Endothelial cell of umbilical vein (primary cell): ENCODE measurements around the gene B9D2. TPM values are rescaled to one million over a fixed set of nuclear protein-coding genes. Genes with fewer than 3 reads are reported as not detected.

ENCODE experiments used
- BruUV-seq: library from RNA; stranded (reverse); fragments of 400-500 nt; replicated peaks from 2 replicates; lab custom pipeline; 2021; lab: Mats Ljungman, UMichigan
- CTCF ChIA-PET: fragments of 300-600, 350-600 bp; sonication (Branson Sonifier 250); formaldehyde crosslinking; loops from one replicate; lab custom pipeline; 2021; ENCODE audit warnings: antibody characterized with exemption, inconsistent platforms; lab: Charles Lee
- POLR2A ChIA-PET: fragments of 300-600, 350-600 bp; sonication (Branson Sonifier 250); formaldehyde crosslinking; loops from one replicate; lab custom pipeline; 2021; ENCODE audit warnings: antibody characterized with exemption, inconsistent platforms; lab: Charles Lee
- DNase-seq: peaks from one replicate; pipeline ENCODE4 v3.0.0-alpha.2; 2011; ENCODE audit warnings: low read depth, low spot score
- FAIRE-seq: peaks from 2 replicates; lab custom pipeline; 2011; peaks lifted over from hg19 to GRCh38; lab: Jason Lieb, UNC
- H2AFZ ChIP-seq: 2 replicates; pipeline ENCODE4 v1.6.0; 2012; ENCODE audit warnings: low read depth, low read length, control low read depth, inconsistent platforms
- H3K27ac ChIP-seq: 2 replicates; pipeline ENCODE4 v1.5.1; 2011; ENCODE audit warnings: low read depth, mild to moderate bottlenecking, control low read depth, low read length, moderate library complexity; ENCODE audit not compliant: insufficient read depth
- H3K27me3 ChIP-seq, 2 experiments: 2 replicates each; pipeline versions ENCODE4 v1.6.0 to v1.6.1; 2011; ENCODE audit warnings: low read length in 2 of 2, mixed read lengths in 1 of 2; ENCODE audit not compliant: control insufficient read depth in 2 of 2, insufficient read depth in 2 of 2
- H3K36me3 ChIP-seq, 2 experiments: 2 replicates in 1 of 2; 3 replicates in 1 of 2; pipeline ENCODE4 v1.5.1; 2011; ENCODE audit warnings: low read length in 2 of 2, mild to moderate bottlenecking in 1 of 2, moderate library complexity in 1 of 2; ENCODE audit not compliant: control insufficient read depth in 2 of 2, insufficient read depth in 2 of 2; ENCODE audit errors: extremely low read depth in 1 of 2
- H3K4me1 ChIP-seq: 3 replicates; pipeline ENCODE4 v1.5.1; 2011; ENCODE audit warnings: mild to moderate bottlenecking, low read length; ENCODE audit not compliant: control insufficient read depth, insufficient read depth; ENCODE audit errors: extremely low read depth
- H3K4me2 ChIP-seq: 2 replicates; pipeline ENCODE4 v1.6.1; 2011; ENCODE audit warnings: low read length, control low read depth, mixed read lengths; ENCODE audit not compliant: insufficient read depth
- H3K4me3 ChIP-seq, 3 experiments: fragments of 200-600 bp in 1 of 3; sonication (generic), shearing (Covaris generic) in 1 of 3; replicated peaks in 1 of 3; 2 replicates each; pipeline ENCODE4 v1.5.1; 2011 to 2016; ENCODE audit warnings: control low read depth in 3 of 3, low read length in 3 of 3, mild to moderate bottlenecking in 2 of 3, inconsistent platforms in 1 of 3, low read depth in 1 of 3, moderate library complexity in 1 of 3; ENCODE audit not compliant: insufficient read depth in 1 of 3
- H3K79me2 ChIP-seq: 2 replicates; pipeline ENCODE4 v1.6.0; 2012; ENCODE audit warnings: low read length, inconsistent platforms; ENCODE audit not compliant: control insufficient read depth, insufficient read depth
- H3K9ac ChIP-seq: replicated peaks from 2 replicates; pipeline ENCODE3; 2011; ENCODE audit warnings: low read length, control low read depth; ENCODE audit not compliant: insufficient read depth; ENCODE audit errors: extremely low read depth
- H3K9me1 ChIP-seq: replicated peaks from 3 replicates; pipeline ENCODE4 v1.6.0; 2011; ENCODE audit warnings: mild to moderate bottlenecking, low read length; ENCODE audit not compliant: control insufficient read depth, insufficient read depth; ENCODE audit errors: extremely low read depth
- H3K9me3 ChIP-seq: replicated peaks from 2 replicates; pipeline ENCODE4 v1.5.1; 2012; ENCODE audit warnings: low read length, inconsistent platforms; ENCODE audit not compliant: control insufficient read depth, insufficient read depth
- H4K20me1 ChIP-seq: replicated peaks from 2 replicates; pipeline ENCODE3; 2011; ENCODE audit warnings: mild to moderate bottlenecking, low read length; ENCODE audit not compliant: control insufficient read depth, insufficient read depth; ENCODE audit errors: extremely low read depth
- CTCF ChIP-seq, 2 donors: IDR thresholded peaks; 1 replicate in 1 of 2; 2 replicates in 1 of 2; pipeline ENCODE4 v1.5.1; 2011; ENCODE audit warnings: low read length in 2 of 2, mild to moderate bottlenecking in 2 of 2, moderate library complexity in 2 of 2, control low read depth in 1 of 2, inconsistent platforms in 1 of 2, low read depth in 1 of 2; ENCODE audit not compliant: insufficient read depth in 1 of 2; ENCODE audit errors: extremely low read depth in 1 of 2
- EZH2 ChIP-seq: IDR thresholded peaks from 2 replicates; pipeline ENCODE4 v1.6.1; 2012; ENCODE audit warnings: borderline replicate concordance, low read depth, mild to moderate bottlenecking, moderate library complexity, low read length, inconsistent platforms; ENCODE audit not compliant: severe bottlenecking
- FOS ChIP-seq: IDR thresholded peaks from 2 replicates; pipeline ENCODE4 v1.6.1; 2011; ENCODE audit warnings: mild to moderate bottlenecking, low read length, moderate library complexity, borderline replicate concordance; ENCODE audit not compliant: insufficient read depth
- GATA2 ChIP-seq: IDR thresholded peaks from 2 replicates; pipeline ENCODE4 v1.7.0; 2011; ENCODE audit warnings: low read depth, mild to moderate bottlenecking, moderate library complexity, mixed read lengths, low read length; ENCODE audit not compliant: insufficient read length, insufficient read depth
- JUN ChIP-seq: IDR thresholded peaks from 2 replicates; pipeline ENCODE4 v1.6.1; 2011; ENCODE audit warnings: borderline replicate concordance, low read depth; ENCODE audit not compliant: insufficient read length, insufficient read depth
- MYC ChIP-seq: IDR thresholded peaks from one replicate; pipeline ENCODE4 v1.6.1; 2011; ENCODE audit warnings: mild to moderate bottlenecking, low read depth, low read length
- POLR2A ChIP-seq: IDR thresholded peaks from 2 replicates; pipeline ENCODE4 v1.6.1; 2012; ENCODE audit warnings: low read depth, mild to moderate bottlenecking, control low read depth, low read length
- POLR2AphosphoS5 ChIP-seq: IDR thresholded peaks from 2 replicates; pipeline ENCODE4 v1.6.1; 2012; ENCODE audit warnings: low read depth, mild to moderate bottlenecking, control low read depth, low read length, moderate library complexity; ENCODE audit not compliant: insufficient read depth
- dilution Hi-C: fragments of 300-500 bp; cut with MboI; formaldehyde crosslinking; loops from one replicate; pipeline ENCODE4 v1.15.0; 2019; ENCODE audit warnings: low sequenced_read_pairs; ENCODE audit not compliant: extremely low pct_ligation_motif_present
- intact Hi-C: fragments of 100-400 bp; cut with micrococcal nuclease; formaldehyde crosslinking; loops from one replicate; pipeline ENCODE4 v1.10.0; 2022
- polyA plus RNA-seq, 4 experiments: library from polyadenylated mRNA; depleted of rRNA in 3 of 4; stranded (reverse) in 3 of 4; unstranded in 1 of 4; fragments of >200 nt; gene quantifications; 2 replicates each; pipeline versions ENCODE4 v1.2.1 to v1.2.3, GENCODE V29; 2011 to 2012; ENCODE audit warnings: missing spikeins in 1 of 4
- total RNA-seq: library from RNA; stranded (reverse); gene quantifications from 2 replicates; pipeline ENCODE4 v1.2.3, GENCODE V29; 2021
- TF ChIP-seq, protein P1 (sequence below): IDR thresholded peaks from 2 replicates; pipeline ENCODE4 v1.6.1; 2011; ENCODE audit not compliant: insufficient read depth, insufficient read length

Gene B9D2
- total and polyA plus RNA-seq, 2 donors (not counting 3 experiments of a cell fraction or from before 2014, with no cell fraction given): 12.2 to 23.9 TPM

DNA sequence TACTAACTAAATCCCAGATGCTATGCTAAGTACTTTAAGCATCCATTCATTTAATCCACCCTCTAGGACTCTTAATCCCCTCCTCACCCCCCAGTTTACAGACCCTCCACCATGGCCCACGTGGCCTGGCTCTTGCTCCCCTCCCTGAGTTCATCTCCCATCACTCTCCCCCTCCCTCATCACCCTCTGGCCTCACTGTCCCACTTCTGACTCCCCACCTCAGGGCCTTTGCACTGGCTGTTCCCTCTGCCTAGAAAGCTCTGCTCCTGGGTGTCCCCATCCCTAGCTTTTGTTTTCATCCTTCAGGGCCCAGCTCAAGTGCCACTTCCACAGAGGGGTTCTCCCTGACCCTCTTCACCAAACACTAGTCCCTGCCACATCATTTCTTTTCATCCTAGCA, 4.2 kb downstream of the B9D2 start:
- ChIA-PET CTCF (no interaction called here), POLR2A (no interaction called here)
- intact Hi-C loops (no loop called here), dilution Hi-C loops (no loop called here)
- H3K27ac ChIP-seq: no peak overlapping the region
- H3K27me3 ChIP-seq: no peaks in the 10 kb centered on the region
- TF ChIP-seq JUN: no peak
- TF ChIP-seq, protein P1, sequence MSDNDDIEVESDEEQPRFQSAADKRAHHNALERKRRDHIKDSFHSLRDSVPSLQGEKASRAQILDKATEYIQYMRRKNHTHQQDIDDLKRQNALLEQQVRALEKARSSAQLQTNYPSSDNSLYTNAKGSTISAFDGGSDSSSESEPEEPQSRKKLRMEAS: no peak
- TF ChIP-seq POLR2AphosphoS5: no peak
- TF ChIP-seq GATA2: no peak
- TF ChIP-seq FOS: no peak
- no peak for TF ChIP-seq MYC
- H3K4me1 ChIP-seq: peaks cover 4% of the 10 kb centered on the region
- H3K79me2 ChIP-seq: peaks cover 5% of the 10 kb centered on the region
- H3K4me2 ChIP-seq: no peak overlapping the region
- H3K4me3 ChIP-seq: no peak overlapping the region
- H4K20me1 ChIP-seq: no peaks in the 10 kb centered on the region
- no peak overlapping the region for H2AFZ ChIP-seq
- no peaks in the 10 kb centered on the region for H3K36me3 ChIP-seq
- FAIRE-seq (no peak), DNase-seq (no peak)
- H3K9ac ChIP-seq: no peak overlapping the region
- H3K9me1 ChIP-seq: no peaks in the 10 kb centered on the region
- no peaks in the 10 kb centered on the region for H3K9me3 ChIP-seq
- BruUV-seq: no TSS peak

GRCh38 chr19:41357746-41358145, 6.2 kb downstream of the B9D2 start:
- DNase-seq: no peak
- H3K9me1 ChIP-seq: no peaks in the 10 kb centered on the region
- ChIA-PET CTCF (interaction anchor here (1.0 kb wide), 1 partner anchor 31 kb away, joined by 3 read pairs; no protein-coding TSS in a partner anchor), POLR2A (no interaction called here)
- no peaks in the 10 kb centered on the region for H3K27me3 ChIP-seq
- peaks cover 7% of the 10 kb centered on the region for H3K79me2 ChIP-seq
- no peaks in the 10 kb centered on the region for H3K36me3 ChIP-seq
- TF ChIP-seq MYC: no peak
- TF ChIP-seq POLR2A: no peak
- TF ChIP-seq FOS: no peak
- TF ChIP-seq GATA2: no peak
- TF ChIP-seq JUN: no peak
- no peak for TF ChIP-seq EZH2
- no peak for TF ChIP-seq POLR2AphosphoS5
- TF ChIP-seq, protein P1: no peak
- TF ChIP-seq CTCF (IDR thresholded peaks at IDR 0.05; ENCODE audit: extremely low read depth in 1 of 2, insufficient read depth in 1 of 2, low read depth in 1 of 2, low read length in 2 of 2): no peak
- no peak overlapping the region for H3K27ac ChIP-seq
- no peaks in the 10 kb centered on the region for H4K20me1 ChIP-seq
- H2AFZ ChIP-seq: no peak overlapping the region
- H3K9me3 ChIP-seq: no peaks in the 10 kb centered on the region
- BruUV-seq: no TSS peak
- no peak overlapping the region for H3K4me2 ChIP-seq
- no peak overlapping the region for H3K9ac ChIP-seq
- FAIRE-seq: no peak
- intact Hi-C loops: no loop called here
- H3K4me3 ChIP-seq: no peak overlapping the region
- dilution Hi-C loops: no loop called here
- H3K4me1 ChIP-seq: no peaks in the 10 kb centered on the region
